ENCODE results near the gene ANAPC7. TPM values are rescaled to one million over a fixed set of nuclear protein-coding genes. Genes with fewer than 3 reads are reported as not detected.
"Not testable (repeated sequence)": the region's sequence is repeated elsewhere in the genome, so short reads cannot be mapped to it uniquely, and the experiment has no call there.

The ANAPC7 gene, protein sequence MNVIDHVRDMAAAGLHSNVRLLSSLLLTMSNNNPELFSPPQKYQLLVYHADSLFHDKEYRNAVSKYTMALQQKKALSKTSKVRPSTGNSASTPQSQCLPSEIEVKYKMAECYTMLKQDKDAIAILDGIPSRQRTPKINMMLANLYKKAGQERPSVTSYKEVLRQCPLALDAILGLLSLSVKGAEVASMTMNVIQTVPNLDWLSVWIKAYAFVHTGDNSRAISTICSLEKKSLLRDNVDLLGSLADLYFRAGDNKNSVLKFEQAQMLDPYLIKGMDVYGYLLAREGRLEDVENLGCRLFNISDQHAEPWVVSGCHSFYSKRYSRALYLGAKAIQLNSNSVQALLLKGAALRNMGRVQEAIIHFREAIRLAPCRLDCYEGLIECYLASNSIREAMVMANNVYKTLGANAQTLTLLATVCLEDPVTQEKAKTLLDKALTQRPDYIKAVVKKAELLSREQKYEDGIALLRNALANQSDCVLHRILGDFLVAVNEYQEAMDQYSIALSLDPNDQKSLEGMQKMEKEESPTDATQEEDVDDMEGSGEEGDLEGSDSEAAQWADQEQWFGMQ
- 10 to 100 TPM; 54.6 to 61.5 (median 58.4) TPM for total RNA-seq

DNA sequence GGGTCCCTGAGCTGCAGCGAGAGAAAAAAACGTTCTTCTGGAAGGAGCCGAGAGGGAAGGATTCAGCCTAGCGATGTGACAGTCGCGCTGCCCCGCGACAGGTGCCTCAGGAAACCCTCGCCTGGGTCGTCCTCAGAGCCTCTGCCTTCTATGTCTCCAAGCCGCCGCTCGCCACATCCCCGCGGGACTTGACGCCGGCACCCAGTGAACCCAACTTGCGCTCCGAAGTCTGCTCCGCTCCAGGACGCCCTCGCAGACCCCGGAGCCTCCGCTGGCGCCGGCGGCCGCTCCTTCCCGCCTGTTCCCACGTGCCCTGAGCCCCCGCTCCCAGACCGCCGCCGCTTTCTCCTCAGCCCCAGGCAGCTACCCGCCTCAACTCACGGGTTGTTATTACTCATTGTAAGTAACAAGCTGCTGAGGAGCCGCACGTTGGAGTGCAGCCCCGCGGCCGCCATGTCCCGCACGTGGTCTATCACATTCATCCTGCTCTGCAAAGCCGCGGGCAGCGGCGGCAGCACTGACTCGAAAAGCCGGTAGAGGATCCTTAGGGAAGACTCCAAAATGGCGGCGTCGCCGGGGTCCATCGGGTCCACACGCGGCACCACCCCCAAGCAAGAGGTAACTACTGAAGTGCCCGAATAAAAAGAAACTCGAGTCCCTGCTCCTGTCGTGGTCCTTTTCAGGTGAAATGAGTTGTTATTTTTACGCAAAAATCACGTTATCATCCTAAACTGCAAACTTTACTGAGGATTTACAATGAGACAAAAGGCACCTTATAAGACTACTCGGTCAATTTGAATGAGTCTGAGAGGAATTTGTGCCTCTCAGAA, at the start of gene ANAPC7:
Gene ANAPC7 (minus strand): TSS at position 563 of the 830 bp plus-strand sequence. CDS start 81 bp downstream, at position 482.
- peak within 1 kb of the TSS; percentile 100 for H3K4me3 Mint-ChIP-seq
- DNase-seq (peak; percentile 81), ATAC-seq (peak; percentile 95)
- H3K27me3 Mint-ChIP-seq (ENCODE audit: low read depth) = no peaks in the 10 kb centered on the region
- peaks cover 14% of the 10 kb centered on the region for H3K36me3 Mint-ChIP-seq (ENCODE audit: insufficient read depth)
- H3K9me3 Mint-ChIP-seq = no peaks in the 10 kb centered on the region
- peaks cover 30% of the 10 kb centered on the region for H3K4me1 Mint-ChIP-seq (ENCODE audit: low read depth)

DNA sequence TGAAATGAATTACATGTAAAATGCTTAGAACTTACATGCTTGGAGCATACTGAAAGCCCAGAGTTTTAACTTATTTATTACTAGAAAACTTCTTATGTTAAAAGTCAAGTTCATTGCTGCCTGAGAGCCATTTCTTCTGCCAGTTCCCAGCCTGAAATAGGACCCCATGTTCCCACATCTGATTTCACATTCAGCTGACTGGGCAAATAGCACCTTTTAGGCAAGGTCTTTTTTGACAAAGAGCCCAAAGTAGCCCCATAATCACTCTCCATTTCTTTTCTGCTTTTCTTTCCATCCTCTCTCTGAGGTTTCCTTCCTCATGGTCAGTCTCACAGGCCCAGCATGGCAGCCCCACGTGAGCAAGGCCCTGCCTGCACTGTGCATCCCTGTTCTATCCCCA, 47.8 kb upstream of the ANAPC7 start:
- Mint-ChIP-seq H3K4me1 (ENCODE audit: low read depth) (peaks cover 33% of the 10 kb centered on the region), H3K36me3 (ENCODE audit: insufficient read depth) (peaks cover 24% of the 10 kb centered on the region), H3K9me3 (no peaks in the 10 kb centered on the region), H3K4me3 (peak overlapping the region; percentile 100), H3K27me3 (ENCODE audit: low read depth) (no peaks in the 10 kb centered on the region)
- no peak for ATAC-seq
- DNase-seq = no peak

DNA sequence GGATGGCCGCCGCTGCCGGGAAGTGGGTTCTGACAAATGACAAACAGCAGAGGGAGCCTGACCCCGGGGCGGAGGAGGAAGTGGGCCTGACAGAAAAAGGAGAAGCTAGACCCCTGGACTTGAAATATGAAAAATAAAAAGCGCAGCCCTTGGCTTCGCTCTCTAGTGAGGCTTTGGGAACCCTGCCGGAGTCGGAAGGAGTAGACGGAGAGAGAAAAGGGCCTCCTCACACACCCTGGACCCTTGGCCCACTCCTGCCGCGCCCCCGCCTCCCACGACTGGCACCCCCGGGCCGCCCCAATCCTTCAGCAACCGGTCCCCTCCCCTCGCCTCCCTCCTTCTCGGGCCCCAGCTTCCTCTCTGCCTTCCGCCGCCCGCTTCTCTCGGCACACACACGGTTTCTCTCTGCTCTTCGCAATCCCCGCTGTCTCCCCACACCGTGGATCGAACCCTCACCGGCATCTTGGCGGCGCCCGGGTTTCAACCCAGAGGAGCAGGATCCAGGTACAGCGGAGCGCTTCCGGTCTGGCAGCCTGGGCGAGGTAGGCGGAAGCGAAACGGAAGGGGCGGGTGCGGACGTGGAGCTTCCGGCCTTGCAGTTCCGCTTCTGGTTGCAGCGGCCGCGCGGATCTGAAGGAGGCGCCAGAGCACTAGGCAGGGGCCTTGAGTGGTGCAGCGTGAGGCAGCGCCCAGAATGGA, 46.4 kb upstream of the ANAPC7 start, which contains the start of gene ARPC3:
Gene ARPC3 (minus strand): TSS at position 539 of the 699 bp plus-strand sequence. CDS start 77 bp downstream, at position 462.
- peak within 1 kb of the TSS; percentile 100 for H3K4me3 Mint-ChIP-seq
- no peaks in the 10 kb centered on the region for H3K9me3 Mint-ChIP-seq
- peak; percentile 99 for ATAC-seq
- H3K36me3 Mint-ChIP-seq (ENCODE audit: insufficient read depth) = peaks cover 23% of the 10 kb centered on the region
- no peaks in the 10 kb centered on the region for H3K27me3 Mint-ChIP-seq (ENCODE audit: low read depth)
- H3K4me1 Mint-ChIP-seq (ENCODE audit: low read depth) = peaks cover 33% of the 10 kb centered on the region
- peak; percentile 92 for DNase-seq

DNA sequence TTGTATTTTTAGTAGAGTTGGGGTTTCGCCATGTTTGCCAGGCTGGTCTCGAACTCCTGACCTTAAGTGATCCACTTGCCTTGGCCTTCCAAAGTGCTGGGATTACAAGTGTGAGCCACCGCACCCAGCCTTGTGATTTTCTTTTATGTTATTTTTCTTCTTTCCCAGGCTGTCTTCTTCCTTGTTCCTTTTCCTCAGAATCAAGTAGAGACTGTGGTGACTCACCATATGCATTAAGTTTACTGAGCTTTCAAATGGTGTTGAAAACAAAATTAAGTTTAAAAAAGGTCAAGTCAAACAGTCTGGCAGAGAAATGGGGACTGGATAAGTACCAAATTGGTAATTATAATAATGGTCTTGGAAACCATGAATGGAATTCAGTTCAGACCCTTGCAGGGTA, 40.9 kb upstream of the ANAPC7 start:
- no peak for ATAC-seq
- H3K36me3 Mint-ChIP-seq (ENCODE audit: insufficient read depth) = peaks cover 16% of the 10 kb centered on the region
- H3K4me3 Mint-ChIP-seq = no peak overlapping the region

DNA sequence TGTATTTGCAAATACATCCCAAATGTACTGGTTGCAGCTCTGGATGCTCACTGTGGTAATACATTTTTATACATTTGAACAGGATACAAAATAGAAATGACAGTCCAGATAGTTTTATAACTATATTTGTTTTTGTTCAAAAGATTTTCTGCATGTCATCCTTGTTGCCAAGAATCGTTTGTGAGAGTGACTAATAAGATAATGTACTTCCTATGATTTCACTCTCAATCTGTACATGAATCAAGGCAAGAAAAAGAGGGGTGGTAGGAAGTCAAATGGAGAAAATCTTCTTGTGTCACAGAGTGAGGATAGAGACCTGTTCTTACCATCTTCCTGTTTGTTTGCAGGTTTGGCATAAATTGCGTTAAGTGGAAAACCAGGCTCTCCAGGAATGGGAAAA, 32.7 kb upstream of the ANAPC7 start:
- DNase-seq (no peak), ATAC-seq (no peak)
- H3K36me3 Mint-ChIP-seq (ENCODE audit: insufficient read depth) = peaks cover 17% of the 10 kb centered on the region
- no peak overlapping the region for H3K4me3 Mint-ChIP-seq
- H3K27me3 Mint-ChIP-seq (ENCODE audit: low read depth) = no peaks in the 10 kb centered on the region
- peaks cover 1% of the 10 kb centered on the region for H3K4me1 Mint-ChIP-seq (ENCODE audit: low read depth)
- no peaks in the 10 kb centered on the region for H3K9me3 Mint-ChIP-seq

More for the DNA sequence above, 40.9 kb upstream of the ANAPC7 start:
- Mint-ChIP-seq H3K27me3 (ENCODE audit: low read depth) (no peaks in the 10 kb centered on the region), H3K9me3 (no peaks in the 10 kb centered on the region), H3K4me1 (ENCODE audit: low read depth) (peaks cover 28% of the 10 kb centered on the region)
- no peak for DNase-seq

DNA sequence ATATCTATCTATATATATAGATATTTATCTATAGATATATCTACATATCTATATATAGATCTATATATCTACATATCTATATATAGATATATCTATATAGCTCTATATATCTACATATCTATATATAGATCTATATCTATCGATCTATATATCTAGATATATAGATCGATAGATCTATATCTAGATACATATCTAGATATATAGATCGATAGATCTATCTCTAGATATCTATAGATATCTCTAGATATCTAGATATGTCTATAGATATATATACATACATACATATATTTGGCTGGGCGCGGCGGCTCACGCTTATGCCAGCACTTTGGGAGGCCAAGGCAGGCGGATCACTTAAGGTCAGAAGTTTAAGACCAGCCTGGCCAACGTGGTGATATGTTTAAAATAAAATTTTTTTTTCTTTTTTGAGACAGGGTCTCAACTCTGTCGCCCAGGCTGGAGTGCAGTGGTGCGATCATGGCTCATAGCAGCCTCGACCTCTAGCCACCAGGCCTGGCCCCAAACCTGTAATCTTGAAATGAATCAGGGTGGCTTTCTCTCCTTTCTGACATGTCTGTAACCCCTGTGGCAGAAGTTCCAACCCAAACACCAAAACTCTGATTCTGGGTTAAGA, 28.6 kb upstream of the ANAPC7 start:
- Mint-ChIP-seq H3K4me1 (ENCODE audit: low read depth) (peaks cover 1% of the 10 kb centered on the region), H3K4me3 (no peak overlapping the region), H3K36me3 (ENCODE audit: insufficient read depth) (peaks cover 13% of the 10 kb centered on the region), H3K9me3 (no peaks in the 10 kb centered on the region), H3K27me3 (ENCODE audit: low read depth) (no peaks in the 10 kb centered on the region)
- DNase-seq = no peak
- no peak for ATAC-seq

DNA sequence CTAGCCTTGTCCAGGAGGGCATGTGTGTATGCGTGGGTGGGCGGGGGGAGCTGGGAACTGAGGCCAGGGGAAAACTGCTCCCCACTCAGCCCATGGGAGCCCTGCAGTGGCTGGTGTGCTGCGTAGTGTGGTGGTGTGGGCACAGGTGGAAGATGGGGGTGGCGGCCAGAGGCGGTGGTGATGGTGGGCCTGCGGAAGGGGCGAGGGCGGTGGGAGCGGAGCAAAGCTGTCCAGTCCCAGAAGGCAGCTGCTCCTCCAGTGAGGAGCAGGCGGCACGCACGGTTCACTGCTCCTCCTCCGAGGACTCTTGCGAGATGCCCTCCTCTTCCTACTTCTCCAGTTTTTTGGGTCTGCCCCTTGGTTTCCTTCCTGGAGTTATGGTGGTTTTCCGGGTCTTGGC, 26.2 kb upstream of the ANAPC7 start:
- DNase-seq; H3K27me3 Mint-ChIP-seq (ENCODE audit: low read depth); ATAC-seq; H3K4me1 Mint-ChIP-seq (ENCODE audit: low read depth); H3K36me3 Mint-ChIP-seq (ENCODE audit: insufficient read depth); H3K9me3 Mint-ChIP-seq; H3K4me3 Mint-ChIP-seq: not testable (repeated sequence)

DNA sequence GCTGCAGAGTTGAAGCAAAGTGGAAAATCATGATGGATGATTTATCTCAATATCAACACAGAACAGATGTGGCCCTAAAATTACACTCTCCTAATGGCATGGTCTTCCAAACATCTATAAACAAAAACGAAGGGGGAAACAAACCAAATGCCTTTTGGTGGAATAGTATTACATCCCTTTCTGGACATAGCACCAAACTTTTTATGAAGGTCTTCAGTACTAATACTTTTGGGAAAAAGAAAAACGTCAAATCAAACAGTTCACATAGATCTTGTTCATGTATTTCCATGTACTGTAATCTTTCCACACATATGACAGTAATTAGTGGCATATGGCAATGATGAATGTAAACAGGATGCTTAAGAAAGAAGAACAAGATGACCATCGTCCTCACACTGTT, 22.9 kb upstream of the ANAPC7 start:
- H3K9me3 Mint-ChIP-seq = no peaks in the 10 kb centered on the region
- no peak for ATAC-seq

DNA sequence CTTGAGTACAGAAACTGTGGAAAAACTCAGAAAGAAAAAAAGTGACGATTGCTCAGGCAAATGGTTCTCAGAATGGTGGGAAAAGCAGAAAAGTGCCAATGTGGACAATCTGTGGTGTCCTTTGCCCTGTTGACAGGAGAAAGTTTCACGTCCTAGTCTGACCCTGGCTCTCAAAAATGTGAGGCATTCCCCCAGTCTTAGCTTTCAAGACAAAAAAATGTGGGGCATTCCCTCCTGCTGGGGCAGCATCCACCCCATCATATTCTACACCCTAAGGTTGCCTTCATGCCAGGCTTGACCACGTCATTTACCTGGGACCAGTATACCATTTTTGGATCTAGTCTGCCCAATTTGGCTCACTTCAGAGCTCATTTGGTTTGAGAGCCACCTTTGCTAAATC, 20.7 kb upstream of the ANAPC7 start:
- no peaks in the 10 kb centered on the region for H3K9me3 Mint-ChIP-seq
- no peak overlapping the region for H3K4me3 Mint-ChIP-seq

More for the DNA sequence above, 22.9 kb upstream of the ANAPC7 start:
- H3K4me1 Mint-ChIP-seq (ENCODE audit: low read depth) = peaks cover 1% of the 10 kb centered on the region
- no peak for DNase-seq
- no peak overlapping the region for H3K4me3 Mint-ChIP-seq
- no peaks in the 10 kb centered on the region for H3K36me3 Mint-ChIP-seq (ENCODE audit: insufficient read depth)
- peaks cover 4% of the 10 kb centered on the region for H3K27me3 Mint-ChIP-seq (ENCODE audit: low read depth)

DNA sequence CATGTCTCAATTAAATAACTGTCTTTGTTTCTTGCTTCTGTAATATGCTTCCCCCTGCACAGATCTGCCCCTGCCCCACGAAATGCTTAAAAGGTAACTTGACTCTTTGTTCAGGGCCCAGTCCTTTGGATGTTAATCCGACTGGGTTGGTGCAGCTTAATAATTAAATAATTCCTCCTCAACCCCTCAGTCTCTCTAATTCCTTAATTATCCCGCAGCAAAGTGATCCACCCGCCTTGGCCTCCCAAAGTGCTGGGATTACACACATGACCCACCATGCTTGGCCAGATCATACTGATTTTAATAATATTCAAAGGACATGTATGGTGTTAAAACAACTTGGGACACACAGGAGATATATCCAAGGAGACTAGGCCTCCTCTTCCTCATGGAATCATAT, 18.2 kb upstream of the ANAPC7 start:
- DNase-seq (no peak), ATAC-seq (no peak)
- H3K4me1 Mint-ChIP-seq (ENCODE audit: low read depth) = no peaks in the 10 kb centered on the region
- peaks cover 7% of the 10 kb centered on the region for H3K27me3 Mint-ChIP-seq (ENCODE audit: low read depth)
- H3K9me3 Mint-ChIP-seq = no peaks in the 10 kb centered on the region
- H3K36me3 Mint-ChIP-seq (ENCODE audit: insufficient read depth) = no peaks in the 10 kb centered on the region
- no peak overlapping the region for H3K4me3 Mint-ChIP-seq

More for the DNA sequence above, 20.7 kb upstream of the ANAPC7 start:
- no peak for ATAC-seq
- H3K4me1 Mint-ChIP-seq (ENCODE audit: low read depth) = no peaks in the 10 kb centered on the region
- no peak for DNase-seq
- H3K36me3 Mint-ChIP-seq (ENCODE audit: insufficient read depth) = no peaks in the 10 kb centered on the region
- H3K27me3 Mint-ChIP-seq (ENCODE audit: low read depth) = peaks cover 7% of the 10 kb centered on the region

DNA sequence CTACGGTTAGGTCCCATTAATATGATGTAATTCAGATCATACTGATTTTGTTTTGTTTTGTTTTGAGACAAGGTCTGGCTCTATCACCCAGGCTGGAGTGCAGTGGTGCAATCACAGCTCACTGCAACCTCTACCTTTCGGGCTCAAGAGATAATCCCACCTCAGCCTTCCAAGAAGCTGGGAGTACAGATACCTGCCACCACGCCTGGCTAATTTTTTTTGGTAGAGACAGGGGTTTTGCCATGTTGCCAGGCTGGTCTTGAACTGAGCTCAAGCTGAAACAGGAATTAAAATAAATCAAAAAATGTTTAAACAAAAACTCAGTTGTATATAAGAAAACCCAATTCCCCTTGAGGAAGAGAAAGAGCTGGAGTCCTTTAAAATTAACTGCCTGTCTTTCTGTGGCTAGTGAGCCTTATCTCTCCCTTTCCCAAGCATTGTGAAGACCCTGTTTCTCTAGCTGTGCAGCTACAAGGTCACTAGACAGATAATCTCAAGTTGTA, 17.7 kb upstream of the ANAPC7 start:
- no peaks in the 10 kb centered on the region for H3K36me3 Mint-ChIP-seq (ENCODE audit: insufficient read depth)
- ATAC-seq = no peak
- H3K4me3 Mint-ChIP-seq = no peak overlapping the region
- DNase-seq = no peak
- no peaks in the 10 kb centered on the region for H3K4me1 Mint-ChIP-seq (ENCODE audit: low read depth)
- no peaks in the 10 kb centered on the region for H3K9me3 Mint-ChIP-seq
- peaks cover 7% of the 10 kb centered on the region for H3K27me3 Mint-ChIP-seq (ENCODE audit: low read depth)

DNA sequence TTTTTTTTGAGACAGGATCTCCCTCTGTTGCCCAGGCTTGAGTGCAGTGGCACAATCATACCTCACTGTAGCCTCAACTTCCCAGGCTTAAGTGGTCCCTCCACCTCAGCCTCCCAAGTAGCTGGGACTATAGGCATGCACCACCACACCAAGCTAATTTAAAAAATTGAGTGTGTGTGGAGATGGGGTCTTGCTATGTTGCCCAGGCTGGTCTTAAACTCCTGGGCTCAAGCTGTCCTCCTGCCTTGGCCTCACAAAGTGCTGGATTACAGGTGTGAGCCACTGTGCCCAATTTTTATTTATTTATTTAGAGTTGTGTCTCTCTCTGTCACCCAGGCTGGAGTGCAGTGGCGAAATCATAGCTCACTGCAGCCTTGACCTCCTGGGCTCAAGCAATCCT, 17.1 kb upstream of the ANAPC7 start:
- H3K4me3 Mint-ChIP-seq = not testable (repeated sequence)

DNA sequence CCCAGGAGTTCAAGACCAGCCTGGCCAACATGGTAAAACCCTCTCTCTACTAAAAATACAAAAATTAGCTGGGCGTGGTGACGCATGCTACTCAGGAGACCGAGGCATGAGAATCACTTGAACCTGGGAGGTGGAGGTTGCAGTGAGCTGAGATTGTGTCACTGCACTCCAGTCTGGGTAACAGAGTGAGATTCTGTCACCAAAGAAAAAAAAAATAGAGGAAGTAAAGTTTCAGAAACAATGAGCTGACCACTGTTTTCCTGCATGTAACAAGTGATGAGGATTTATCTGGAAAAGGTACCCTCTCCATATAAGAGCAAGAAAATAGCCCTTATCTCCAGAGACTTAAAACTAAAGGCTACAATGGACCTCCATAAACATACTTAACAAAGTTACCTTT, 13.6 kb upstream of the ANAPC7 start:
- H3K4me1 Mint-ChIP-seq (ENCODE audit: low read depth); ATAC-seq; H3K36me3 Mint-ChIP-seq (ENCODE audit: insufficient read depth); DNase-seq; H3K9me3 Mint-ChIP-seq; H3K4me3 Mint-ChIP-seq; H3K27me3 Mint-ChIP-seq (ENCODE audit: low read depth): not testable (repeated sequence)

More for the DNA sequence above, 17.1 kb upstream of the ANAPC7 start:
- not testable (repeated sequence) for H3K27me3 Mint-ChIP-seq (ENCODE audit: low read depth); H3K9me3 Mint-ChIP-seq; ATAC-seq; DNase-seq; H3K4me1 Mint-ChIP-seq (ENCODE audit: low read depth); H3K36me3 Mint-ChIP-seq (ENCODE audit: insufficient read depth)
